GM10266 (cell line): ENCODE results near the gene ANKRD29.
"Not testable (repeated sequence)": the region's sequence is repeated elsewhere in the genome, so short reads cannot be mapped to it uniquely, and the experiment has no call there.

ENCODE experiments used
- DNase-seq: peaks from one replicate; pipeline ENCODE4 v3.0.0; 2012; ENCODE audit errors: extremely low spot score
- CTCF ChIP-seq: IDR thresholded peaks from 2 replicates; pipeline ENCODE4 v1.5.1; 2012; ENCODE audit warnings: mild to moderate bottlenecking, low read depth; ENCODE audit not compliant: control insufficient read depth, insufficient read depth; ENCODE audit errors: missing control alignments

The ANKRD29 gene

GRCh38 chr18:23567671-23568070 lies 95.0 kb downstream of the ANKRD29 start:
- TF ChIP-seq CTCF = no peak
- no peak for DNase-seq

GRCh38 chr18:23565916-23566547 lies 96.7 kb downstream of the ANKRD29 start:
- TF ChIP-seq CTCF = no peak
- DNase-seq = no peak

- no peak for TF ChIP-seq CTCF
- DNase-seq = no peak
These were observed 99.2 kb downstream of the ANKRD29 start for GRCh38 chr18:23563377-23564043.

GRCh38 chr18:23560186-23560585 lies 102.5 kb downstream of the ANKRD29 start:
- no peak for TF ChIP-seq CTCF
- DNase-seq = no peak

GRCh38 chr18:23557511-23557910 lies 105.2 kb downstream of the ANKRD29 start:
- DNase-seq = not testable (repeated sequence)

GRCh38 chr18:23556145-23556780 lies 106.4 kb downstream of the ANKRD29 start:
- no peak for DNase-seq
- TF ChIP-seq CTCF = no peak

- TF ChIP-seq CTCF = no peak
- no peak for DNase-seq
These were observed 108.8 kb downstream of the ANKRD29 start for GRCh38 chr18:23553887-23554286.
